ENCODE data around the gene TESMIN.

The TESMIN gene

GRCh38 chr11:68761801-68762200 is 10.5 kb upstream of the TESMIN start:
- DNase-seq: no peak

GRCh38 chr11:68759991-68760390 is 8.7 kb upstream of the TESMIN start:
- DNase-seq: no peak

GRCh38 chr11:68757711-68758110 is 6.4 kb upstream of the TESMIN start:
- no peak for DNase-seq

GRCh38 chr11:68756171-68756766 is 4.9 kb upstream of the TESMIN start:
- DNase-seq: no peak

GRCh38 chr11:68753300-68753699 is 2.0 kb upstream of the TESMIN start:
- peak; percentile 30 for DNase-seq

- DNase-seq: no peak
Measured at GRCh38 chr11:68751004-68751325, 355 bp downstream of the TESMIN start.

- no peak for DNase-seq
Measured at GRCh38 chr11:68750195-68751003, 921 bp downstream of the TESMIN start.

GRCh38 chr11:68749229-68750123 is 1.8 kb downstream of the TESMIN start:
- DNase-seq: no peak

- DNase-seq: no peak
Measured at GRCh38 chr11:68748061-68748460, 3.3 kb downstream of the TESMIN start.

GRCh38 chr11:68743539-68743938 is 7.8 kb downstream of the TESMIN start:
- DNase-seq: no peak

- no peak for DNase-seq
Measured at GRCh38 chr11:68741463-68741862, 9.9 kb downstream of the TESMIN start.

- no peak for DNase-seq
Measured at GRCh38 chr11:68735646-68736045, 15.7 kb downstream of the TESMIN start.

GRCh38 chr11:68735125-68735524 is 16.2 kb downstream of the TESMIN start:
- no peak for DNase-seq

- DNase-seq: no peak
Measured at GRCh38 chr11:68734111-68734510, 17.2 kb downstream of the TESMIN start.

- DNase-seq: peak; percentile 9
Measured at GRCh38 chr11:68727783-68728182, 23.5 kb downstream of the TESMIN start.

- no peak for DNase-seq
Measured at GRCh38 chr11:68724293-68724692, 27.0 kb downstream of the TESMIN start.

GRCh38 chr11:68722143-68722542 is 29.2 kb downstream of the TESMIN start:
- DNase-seq: no peak

GRCh38 chr11:68721075-68721474 is 30.2 kb downstream of the TESMIN start:
- no peak for DNase-seq

- DNase-seq: no peak
Measured at GRCh38 chr11:68715456-68716122, 35.7 kb downstream of the TESMIN start.

GRCh38 chr11:68714060-68714856 is 37.1 kb downstream of the TESMIN start:
- DNase-seq: no peak

GRCh38 chr11:68711114-68711513 is 40.2 kb downstream of the TESMIN start:
- DNase-seq: no peak

GRCh38 chr11:68710409-68710808 is 40.9 kb downstream of the TESMIN start:
- no peak for DNase-seq

Data from NCI-H1092 treated with DMSO at 0.1 percent for 48 hours (cell line).